HG02588 (cell line): ENCODE data around the gene OR4A47.
"Not testable (repeated sequence)": the region's sequence is repeated elsewhere in the genome, so short reads cannot be mapped to it uniquely, and the experiment has no call there.

ENCODE experiments used
- ATAC-seq: cut with Tn5 transposase; IDR thresholded peaks from one replicate; pipeline ENCODE4 v1.9.1; 2021; ENCODE audit warnings: mild to moderate bottlenecking, moderate library complexity; ENCODE audit not compliant: unreplicated experiment

Gene OR4A47, protein sequence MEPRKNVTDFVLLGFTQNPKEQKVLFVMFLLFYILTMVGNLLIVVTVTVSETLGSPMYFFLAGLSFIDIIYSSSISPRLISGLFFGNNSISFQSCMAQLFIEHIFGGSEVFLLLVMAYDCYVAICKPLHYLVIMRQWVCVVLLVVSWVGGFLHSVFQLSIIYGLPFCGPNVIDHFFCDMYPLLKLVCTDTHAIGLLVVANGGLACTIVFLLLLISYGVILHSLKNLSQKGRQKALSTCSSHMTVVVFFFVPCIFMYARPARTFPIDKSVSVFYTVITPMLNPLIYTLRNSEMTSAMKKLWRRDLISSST

DNA sequence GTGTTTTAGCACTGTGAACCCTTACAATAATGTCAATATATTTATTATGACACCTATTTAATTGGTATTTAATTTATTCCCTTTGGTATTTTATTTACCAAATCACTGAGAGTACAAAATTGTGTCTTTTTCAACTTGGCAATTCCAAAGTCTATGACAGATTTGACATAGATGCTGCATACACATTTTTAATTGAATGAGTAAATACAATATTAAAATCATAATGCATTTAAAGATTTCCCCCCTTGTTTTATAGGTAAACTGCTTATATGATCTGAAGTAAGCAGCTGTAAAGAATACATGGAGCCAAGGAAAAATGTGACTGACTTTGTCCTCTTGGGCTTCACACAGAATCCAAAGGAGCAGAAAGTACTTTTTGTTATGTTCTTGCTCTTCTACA, at the start of gene OR4A47:
Gene OR4A47, plus strand, starts transcription at position 301 of the 400 bp plus-strand sequence. Its CDS starts 0 bp downstream, at position 301.
- not testable (repeated sequence) for ATAC-seq

DNA sequence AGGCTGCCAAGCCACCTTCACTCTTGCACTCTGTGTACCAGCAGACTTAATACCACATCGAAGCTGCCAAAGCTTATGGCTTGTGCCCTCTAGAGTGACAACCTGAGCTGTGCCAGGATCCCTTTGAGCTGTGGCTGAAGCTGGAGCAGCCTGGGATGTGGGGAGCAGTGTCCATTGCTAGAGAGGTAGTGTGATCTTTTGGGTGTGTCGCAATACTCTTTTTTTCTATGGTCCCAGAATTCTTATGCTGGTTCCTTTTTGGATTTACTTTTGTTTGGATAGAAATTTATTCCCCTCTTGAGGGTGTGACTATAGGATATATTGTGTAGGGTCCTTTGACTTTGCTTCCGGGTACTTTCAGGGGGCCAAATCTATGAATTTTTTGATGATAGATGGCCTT, 32.7 kb upstream of the OR4A47 start:
- ATAC-seq: not testable (repeated sequence)

DNA sequence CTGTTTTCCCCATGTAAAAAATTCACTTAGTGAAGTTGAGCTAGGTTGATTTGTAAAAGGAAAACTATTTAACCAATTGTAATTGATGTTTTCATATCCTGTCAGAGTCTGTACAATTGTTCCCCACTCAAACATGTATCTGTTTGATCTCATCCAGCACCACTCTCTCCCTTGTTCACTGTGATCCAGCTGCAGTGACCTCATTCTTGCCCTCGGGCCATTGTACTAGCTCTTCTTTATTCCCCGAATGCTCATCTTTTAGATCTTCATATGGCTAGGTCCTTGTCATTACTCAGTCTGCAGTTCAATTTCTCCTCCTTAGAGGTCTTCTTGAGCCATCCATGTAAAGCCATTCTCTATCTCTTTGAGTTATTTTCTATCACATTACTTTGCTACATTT, 14.6 kb upstream of the OR4A47 start:
- not testable (repeated sequence) for ATAC-seq

DNA sequence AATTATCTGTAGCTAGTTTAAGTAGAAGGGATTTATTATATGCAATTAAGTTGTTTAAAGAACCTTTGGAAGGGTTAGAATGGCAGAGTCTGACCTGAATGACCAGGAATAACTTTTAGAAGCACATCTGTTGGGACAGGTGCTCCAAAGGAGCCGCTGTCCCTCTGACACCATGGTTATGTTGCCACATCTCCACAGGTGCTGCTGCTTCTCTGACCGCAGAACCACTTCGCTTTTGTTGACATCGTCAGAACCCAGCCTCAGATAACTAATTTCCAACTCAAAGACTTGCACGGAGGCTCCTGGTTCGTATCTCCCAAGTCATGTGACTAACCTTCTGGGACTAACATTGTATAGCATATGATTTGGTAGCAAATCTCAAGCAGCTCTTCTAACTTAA, 13.9 kb upstream of the OR4A47 start:
- not testable (repeated sequence) for ATAC-seq

DNA sequence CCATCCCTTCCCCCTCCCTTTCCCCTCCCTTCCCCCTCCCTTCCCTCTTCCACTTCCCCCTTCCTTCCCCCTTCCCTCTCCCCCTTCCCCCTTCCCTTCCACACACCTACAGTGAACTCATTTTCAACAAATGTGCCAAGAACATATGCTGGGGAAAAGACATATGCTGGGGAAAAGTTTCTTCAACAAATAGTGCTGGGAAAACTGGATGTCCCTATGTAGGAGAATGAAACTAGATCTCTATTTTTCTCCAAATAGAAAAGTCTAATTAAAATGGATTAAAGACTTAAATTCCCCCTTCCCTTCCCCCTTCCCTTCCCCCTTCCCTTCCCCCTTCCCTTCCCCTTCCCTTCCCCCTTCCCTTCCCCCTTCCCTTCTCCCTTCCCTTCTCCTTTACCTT, 17.6 kb downstream of the OR4A47 start:
- ATAC-seq: not testable (repeated sequence)

DNA sequence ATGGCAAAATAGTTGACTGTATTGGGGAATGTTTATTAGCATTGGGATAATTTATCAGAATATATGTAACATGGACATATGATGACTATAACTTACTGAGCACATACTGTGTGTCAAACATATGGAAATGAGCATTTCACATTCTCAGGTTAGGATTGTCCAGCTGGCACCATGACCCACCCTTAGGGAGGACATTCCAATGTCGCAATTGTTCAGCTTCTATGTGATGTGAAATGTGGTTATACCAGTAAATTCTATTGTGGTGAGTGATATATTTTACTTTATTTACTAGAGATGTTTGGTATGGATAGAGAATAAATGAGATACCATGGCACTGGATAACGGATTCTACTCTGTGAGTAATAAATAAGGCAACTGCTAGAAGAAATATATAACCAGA, 50.4 kb downstream of the OR4A47 start:
- no peak for ATAC-seq
